ENCODE results near the gene MEMO1.

DNA sequence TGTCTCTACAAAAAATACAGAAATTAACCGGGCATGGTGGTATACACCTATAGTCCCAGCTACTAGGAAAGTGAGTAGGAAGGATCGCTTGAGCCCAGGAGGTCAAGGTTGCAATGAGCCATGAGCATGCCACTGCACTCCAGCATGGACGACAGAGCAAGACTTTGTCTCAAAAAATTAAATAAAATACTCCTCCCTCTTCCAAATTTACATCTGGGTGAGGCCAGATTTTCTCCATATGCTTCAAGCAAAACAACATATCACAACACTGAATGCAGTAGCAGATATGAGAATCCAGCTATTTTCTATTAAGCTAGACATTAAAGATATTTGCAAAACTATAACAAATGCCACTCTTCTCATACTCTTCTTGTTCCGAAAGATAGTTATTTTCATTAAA, 20.9 kb downstream of the MEMO1 start:
- TF ChIP-seq, protein P1, sequence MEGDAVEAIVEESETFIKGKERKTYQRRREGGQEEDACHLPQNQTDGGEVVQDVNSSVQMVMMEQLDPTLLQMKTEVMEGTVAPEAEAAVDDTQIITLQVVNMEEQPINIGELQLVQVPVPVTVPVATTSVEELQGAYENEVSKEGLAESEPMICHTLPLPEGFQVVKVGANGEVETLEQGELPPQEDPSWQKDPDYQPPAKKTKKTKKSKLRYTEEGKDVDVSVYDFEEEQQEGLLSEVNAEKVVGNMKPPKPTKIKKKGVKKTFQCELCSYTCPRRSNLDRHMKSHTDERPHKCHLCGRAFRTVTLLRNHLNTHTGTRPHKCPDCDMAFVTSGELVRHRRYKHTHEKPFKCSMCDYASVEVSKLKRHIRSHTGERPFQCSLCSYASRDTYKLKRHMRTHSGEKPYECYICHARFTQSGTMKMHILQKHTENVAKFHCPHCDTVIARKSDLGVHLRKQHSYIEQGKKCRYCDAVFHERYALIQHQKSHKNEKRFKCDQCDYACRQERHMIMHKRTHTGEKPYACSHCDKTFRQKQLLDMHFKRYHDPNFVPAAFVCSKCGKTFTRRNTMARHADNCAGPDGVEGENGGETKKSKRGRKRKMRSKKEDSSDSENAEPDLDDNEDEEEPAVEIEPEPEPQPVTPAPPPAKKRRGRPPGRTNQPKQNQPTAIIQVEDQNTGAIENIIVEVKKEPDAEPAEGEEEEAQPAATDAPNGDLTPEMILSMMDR (IDR thresholded peaks at IDR 0.05; ENCODE audit: low read depth, low read length) = no peak
- TF ChIP-seq, protein P2, sequence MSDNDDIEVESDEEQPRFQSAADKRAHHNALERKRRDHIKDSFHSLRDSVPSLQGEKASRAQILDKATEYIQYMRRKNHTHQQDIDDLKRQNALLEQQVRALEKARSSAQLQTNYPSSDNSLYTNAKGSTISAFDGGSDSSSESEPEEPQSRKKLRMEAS (IDR thresholded peaks at IDR 0.05; ENCODE audit: low read depth, low read length) = no peak

All from NB4 (cell line).